ENCODE results near the gene VWA1. TPM values are rescaled to one million over a fixed set of nuclear protein-coding genes. Genes with fewer than 3 reads are reported as not detected.
"Not testable (repeated sequence)": the region's sequence is repeated elsewhere in the genome, so short reads cannot be mapped to it uniquely, and the experiment has no call there.

Gene VWA1
- total RNA-seq, 1 donor from 2014 or later, result 44.5 TPM

- no peak for DNase-seq (ENCODE audit: extremely low spot score, unreplicated experiment)
- Mint-ChIP-seq H3K4me3 (peak overlapping the region; percentile 54), H3K4me1 (ENCODE audit: unreplicated experiment) (peaks cover 17% of the 10 kb centered on the region), H3K36me3 (no peaks in the 10 kb centered on the region), H3K27me3 (no peaks in the 10 kb centered on the region), H3K27ac (no peak overlapping the region), H3K9me3 (no peaks in the 10 kb centered on the region)
- TF ChIP-seq CTCF (conservative IDR thresholded peaks at IDR 0.05), result no peak
Measured at GRCh38 chr1:1425753-1426495, 9.6 kb upstream of the VWA1 start.

- H3K4me1 Mint-ChIP-seq (ENCODE audit: unreplicated experiment), result peaks cover 17% of the 10 kb centered on the region
- no peaks in the 10 kb centered on the region for H3K27me3 Mint-ChIP-seq
- no peak for DNase-seq (ENCODE audit: extremely low spot score, unreplicated experiment)
- H3K9me3 Mint-ChIP-seq, result no peaks in the 10 kb centered on the region
- H3K36me3 Mint-ChIP-seq, result no peaks in the 10 kb centered on the region
- peak overlapping the region; percentile 54 for H3K4me3 Mint-ChIP-seq
- no peak for TF ChIP-seq CTCF (conservative IDR thresholded peaks at IDR 0.05)
- no peak overlapping the region for H3K27ac Mint-ChIP-seq
Measured at GRCh38 chr1:1426496-1427105, 8.9 kb upstream of the VWA1 start.

GRCh38 chr1:1427106-1427819, 8.2 kb upstream of the VWA1 start:
- Mint-ChIP-seq H3K27ac (no peak overlapping the region), H3K4me3 (no peak overlapping the region)
- DNase-seq (ENCODE audit: extremely low spot score, unreplicated experiment), result no peak

GRCh38 chr1:1427820-1428148, 7.7 kb upstream of the VWA1 start:
- no peaks in the 10 kb centered on the region for H3K36me3 Mint-ChIP-seq
- no peak overlapping the region for H3K27ac Mint-ChIP-seq
- H3K4me3 Mint-ChIP-seq, result no peak overlapping the region
- peaks cover 14% of the 10 kb centered on the region for H3K4me1 Mint-ChIP-seq (ENCODE audit: unreplicated experiment)
- TF ChIP-seq CTCF (conservative IDR thresholded peaks at IDR 0.05), result no peak
- H3K9me3 Mint-ChIP-seq, result no peaks in the 10 kb centered on the region
- H3K27me3 Mint-ChIP-seq, result no peaks in the 10 kb centered on the region
- no peak for DNase-seq (ENCODE audit: extremely low spot score, unreplicated experiment)

More at GRCh38 chr1:1427106-1427819, 8.2 kb upstream of the VWA1 start:
- peaks cover 17% of the 10 kb centered on the region for H3K4me1 Mint-ChIP-seq (ENCODE audit: unreplicated experiment)
- no peaks in the 10 kb centered on the region for H3K36me3 Mint-ChIP-seq
- no peaks in the 10 kb centered on the region for H3K9me3 Mint-ChIP-seq
- TF ChIP-seq CTCF (conservative IDR thresholded peaks at IDR 0.05), result no peak
- H3K27me3 Mint-ChIP-seq, result no peaks in the 10 kb centered on the region

GRCh38 chr1:1428174-1428573, 7.3 kb upstream of the VWA1 start:
- H3K27ac Mint-ChIP-seq, result peak overlapping the region; percentile 47
- peaks cover 10% of the 10 kb centered on the region for H3K4me1 Mint-ChIP-seq (ENCODE audit: unreplicated experiment)
- no peak for TF ChIP-seq CTCF (conservative IDR thresholded peaks at IDR 0.05)
- DNase-seq (ENCODE audit: extremely low spot score, unreplicated experiment), result no peak
- H3K36me3 Mint-ChIP-seq, result no peaks in the 10 kb centered on the region
- no peaks in the 10 kb centered on the region for H3K27me3 Mint-ChIP-seq
- no peaks in the 10 kb centered on the region for H3K9me3 Mint-ChIP-seq
- H3K4me3 Mint-ChIP-seq, result peak overlapping the region; percentile 71

- not testable (repeated sequence) for H3K9me3 Mint-ChIP-seq; H3K27me3 Mint-ChIP-seq; H3K27ac Mint-ChIP-seq; H3K4me1 Mint-ChIP-seq (ENCODE audit: unreplicated experiment); H3K4me3 Mint-ChIP-seq; DNase-seq (ENCODE audit: extremely low spot score, unreplicated experiment); H3K36me3 Mint-ChIP-seq
Measured at GRCh38 chr1:1428967-1429366, 6.5 kb upstream of the VWA1 start.
